GM18858 (cell line): ENCODE results near the gene FLT4.

ENCODE experiments used
- ATAC-seq: cut with Tn5 transposase; IDR thresholded peaks from one replicate; pipeline ENCODE4 v1.9.1; 2021; ENCODE audit not compliant: unreplicated experiment

Gene FLT4

DNA sequence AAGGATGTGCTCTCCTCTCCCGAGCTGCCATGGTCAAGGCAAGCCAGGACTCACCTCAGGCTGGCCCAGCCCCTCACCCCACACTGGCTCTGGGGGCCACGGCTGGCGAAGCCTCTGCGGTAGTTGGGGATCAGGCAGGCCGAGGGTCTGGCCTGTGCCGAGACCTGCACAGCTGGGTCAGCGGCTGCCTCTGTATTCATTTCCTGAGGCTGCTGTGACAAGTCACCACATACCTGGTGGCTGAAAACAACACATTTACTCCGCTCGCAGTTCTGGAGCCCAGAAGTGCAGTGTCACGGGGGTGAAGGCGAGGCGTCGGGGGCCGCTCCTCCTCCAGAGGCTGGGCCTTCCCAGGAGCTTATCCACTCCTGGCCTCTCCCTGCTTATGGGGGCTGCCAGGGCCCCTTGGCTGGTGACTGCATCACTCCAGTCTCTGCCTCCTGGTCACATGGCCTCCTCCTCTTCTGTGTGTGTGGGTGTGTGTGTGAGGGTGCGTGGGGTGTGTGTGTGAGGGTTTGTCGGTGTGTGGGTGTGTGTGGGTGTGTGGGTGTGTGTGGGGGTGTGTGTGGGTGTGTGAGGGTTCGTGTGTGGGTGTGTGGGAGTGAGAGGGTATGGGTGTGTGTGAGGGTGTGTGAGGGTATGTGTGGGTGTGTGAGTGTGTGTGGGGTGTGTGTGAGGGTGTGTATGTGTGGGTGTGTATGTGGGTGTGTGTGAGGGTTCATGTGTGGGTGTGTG, 54.9 kb downstream of the FLT4 start:
- ATAC-seq = no peak

DNA sequence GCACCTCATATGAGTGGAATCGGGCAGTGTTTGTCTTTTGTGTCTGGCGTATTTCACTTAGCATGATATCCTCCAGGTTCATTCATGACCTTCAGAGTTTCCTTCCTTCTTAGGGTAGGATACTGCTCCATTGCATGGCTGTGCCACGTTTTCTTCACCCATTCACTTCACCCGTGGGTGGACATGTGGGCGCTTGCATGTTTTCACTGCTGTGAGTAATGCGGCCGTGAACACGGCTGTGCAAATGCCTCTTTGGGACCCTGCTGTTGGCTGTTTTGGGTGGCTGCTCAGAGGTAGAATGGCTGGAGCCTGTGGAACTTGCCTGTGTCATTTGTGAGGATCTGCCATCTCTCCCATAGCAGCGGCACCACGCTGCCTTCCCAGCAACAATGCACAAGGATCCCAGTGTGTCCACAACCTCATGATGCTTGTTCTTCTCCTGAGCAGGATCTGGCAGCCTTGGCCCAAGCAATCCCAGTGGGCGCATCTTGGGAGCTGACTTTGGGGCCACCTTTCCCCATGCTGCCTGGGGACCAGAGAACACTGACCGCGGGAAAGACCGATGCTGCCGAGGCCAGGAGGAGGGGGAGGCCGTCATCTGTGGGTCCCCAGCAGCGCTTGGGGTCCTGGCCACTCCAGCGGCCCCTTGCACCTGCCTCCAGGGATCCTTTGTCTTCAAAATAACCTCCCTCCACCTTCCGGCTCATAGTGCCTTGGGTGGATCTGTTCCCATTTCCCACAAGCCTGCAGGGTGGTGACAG, 55.8 kb downstream of the FLT4 start:
- ATAC-seq = no peak

DNA sequence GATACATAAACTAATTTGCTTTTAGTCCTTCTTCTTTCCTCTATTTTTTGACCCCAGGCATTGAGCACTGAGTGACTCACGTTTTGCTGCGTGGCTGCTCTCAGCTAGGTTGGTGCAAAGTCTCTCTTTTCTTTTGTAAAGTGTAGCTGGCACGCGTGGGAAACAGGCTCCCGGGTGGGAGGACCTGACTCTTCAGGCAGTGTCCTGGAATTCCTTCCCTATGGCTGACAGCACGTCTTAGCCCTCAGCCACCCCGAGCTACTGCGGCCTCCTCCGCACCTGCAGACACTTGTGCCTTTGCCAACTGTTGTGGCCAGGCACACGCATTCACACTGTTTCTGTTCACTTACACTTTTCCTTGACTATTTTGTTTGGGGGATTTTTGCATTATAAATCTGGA, 57.2 kb downstream of the FLT4 start:
- ATAC-seq = no peak

DNA sequence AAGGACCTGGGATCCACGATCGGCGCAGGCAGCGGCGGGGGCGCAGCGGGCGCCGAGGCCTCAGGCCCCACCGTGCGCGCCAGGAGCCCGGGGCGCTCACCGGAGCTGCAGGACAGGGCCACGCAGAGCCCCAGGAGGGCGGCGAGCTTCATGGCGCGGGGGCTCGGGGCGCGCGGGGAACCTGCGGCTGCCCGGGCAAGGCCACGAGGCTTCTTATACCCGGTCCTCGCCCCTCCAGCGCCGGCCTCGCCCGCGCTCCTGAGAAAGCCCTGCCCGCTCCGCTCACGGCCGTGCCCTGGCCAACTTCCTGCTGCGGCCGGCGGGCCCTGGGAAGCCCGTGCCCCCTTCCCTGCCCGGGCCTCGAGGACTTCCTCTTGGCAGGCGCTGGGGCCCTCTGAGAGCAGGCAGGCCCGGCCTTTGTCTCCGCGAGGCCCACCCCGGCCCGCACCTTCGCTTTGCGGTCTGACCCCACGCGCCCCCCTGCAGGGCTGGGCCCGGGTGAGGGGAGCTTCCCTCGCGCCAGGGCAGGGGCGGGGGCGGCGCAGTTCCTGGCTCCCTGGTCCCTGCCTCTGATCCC, 58.0 kb downstream of the FLT4 start, which contains the start of gene SCGB3A1:
Gene SCGB3A1 (minus strand): TSS at position 189 of the 577 bp plus-strand sequence. CDS start 37 bp downstream, at position 152.
- no peak for ATAC-seq

DNA sequence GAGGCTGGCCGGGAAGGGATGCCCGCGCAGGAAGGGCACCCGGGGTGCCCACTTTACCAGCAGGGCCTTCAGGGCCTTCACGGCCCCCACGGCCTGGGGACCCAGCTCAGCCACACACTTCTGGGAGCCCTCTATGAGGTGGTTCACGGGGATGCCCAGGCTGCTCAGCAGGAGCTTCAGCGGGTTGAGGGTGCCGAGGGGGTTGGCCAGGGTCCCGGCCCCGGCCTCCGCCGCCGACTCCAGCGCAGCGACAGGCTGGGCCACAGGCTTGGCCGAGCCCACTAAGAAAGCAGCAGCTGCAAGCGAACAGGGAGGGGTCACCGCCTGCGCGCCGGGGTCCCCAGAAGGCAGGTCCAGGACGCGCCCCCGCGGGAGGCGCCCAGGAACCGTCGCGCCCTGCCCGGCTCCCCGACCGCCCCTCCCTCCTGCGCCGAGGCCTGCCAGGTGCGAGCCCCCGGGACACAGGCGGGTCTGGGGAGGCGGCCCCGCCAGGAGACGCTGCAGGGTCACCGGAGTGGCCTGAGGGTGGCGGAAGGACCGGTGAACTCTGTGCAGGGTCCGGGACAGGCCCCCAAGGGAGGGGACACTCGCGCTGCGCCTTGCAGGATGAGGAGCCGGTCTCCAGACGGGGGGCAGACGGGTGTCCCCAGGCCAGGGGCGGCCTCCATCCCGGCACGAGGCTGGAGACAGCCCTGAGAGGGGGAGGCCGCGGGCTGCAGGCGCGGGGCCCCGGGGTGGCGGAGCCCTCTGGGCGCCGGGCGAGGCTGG, 58.7 kb downstream of the FLT4 start:
- ATAC-seq = no peak

DNA sequence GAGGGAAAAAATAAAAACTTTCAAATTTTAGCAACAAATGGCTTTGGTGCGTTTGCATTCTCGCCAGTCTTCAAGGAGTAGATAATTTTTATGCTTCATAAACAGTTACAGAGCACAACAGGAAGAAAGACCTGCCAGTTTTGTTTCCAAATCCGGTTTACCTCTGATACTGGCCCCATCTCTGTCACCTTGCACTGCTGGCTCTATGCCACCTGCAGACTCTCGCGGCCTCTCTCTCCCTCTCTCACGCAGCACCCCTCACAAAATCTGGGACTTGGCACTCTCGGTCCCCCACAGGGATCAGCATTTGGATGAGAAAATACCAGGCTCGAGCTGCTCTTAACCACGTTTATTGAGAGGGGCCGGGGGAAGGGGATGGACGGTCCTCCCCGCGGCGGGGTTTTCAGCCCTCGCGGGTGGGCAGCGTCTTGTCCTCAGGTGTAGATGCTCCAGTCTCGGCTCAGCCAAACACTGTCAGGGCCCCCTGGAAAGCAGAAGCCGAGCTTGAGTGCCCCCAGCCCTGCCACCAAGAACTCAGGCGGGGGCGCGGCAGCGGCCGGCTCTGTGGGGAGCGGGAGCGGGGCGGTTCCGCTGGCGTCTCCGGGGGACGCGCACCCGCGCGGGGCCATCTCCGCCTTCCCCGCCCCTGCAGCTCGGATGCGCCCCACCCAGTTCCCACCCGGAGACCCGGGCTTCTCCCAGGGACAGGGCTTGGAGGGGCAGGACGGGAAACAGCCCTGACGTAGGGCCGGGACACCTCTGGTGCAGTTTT, 59.4 kb downstream of the FLT4 start:
- no peak for ATAC-seq

DNA sequence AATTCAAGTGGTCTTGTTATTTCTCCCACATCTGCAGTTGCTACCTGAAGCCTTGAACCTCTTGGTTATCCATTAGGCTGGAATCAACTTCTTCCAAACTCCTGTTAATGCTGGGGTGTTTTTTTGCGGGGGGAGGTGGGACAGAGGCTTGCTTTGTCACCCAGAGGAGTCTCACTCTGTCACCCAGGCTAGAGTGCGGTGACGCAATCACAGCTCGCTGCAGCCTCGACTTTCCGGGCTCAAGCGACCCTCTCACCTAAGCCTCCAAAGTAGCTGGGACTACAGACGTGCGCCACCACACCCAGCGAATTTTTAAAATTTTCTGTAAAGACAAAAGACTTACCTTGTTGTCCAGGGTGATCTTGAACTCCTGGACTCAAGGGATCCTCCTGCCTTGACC, 62.5 kb downstream of the FLT4 start:
- ATAC-seq = no peak

DNA sequence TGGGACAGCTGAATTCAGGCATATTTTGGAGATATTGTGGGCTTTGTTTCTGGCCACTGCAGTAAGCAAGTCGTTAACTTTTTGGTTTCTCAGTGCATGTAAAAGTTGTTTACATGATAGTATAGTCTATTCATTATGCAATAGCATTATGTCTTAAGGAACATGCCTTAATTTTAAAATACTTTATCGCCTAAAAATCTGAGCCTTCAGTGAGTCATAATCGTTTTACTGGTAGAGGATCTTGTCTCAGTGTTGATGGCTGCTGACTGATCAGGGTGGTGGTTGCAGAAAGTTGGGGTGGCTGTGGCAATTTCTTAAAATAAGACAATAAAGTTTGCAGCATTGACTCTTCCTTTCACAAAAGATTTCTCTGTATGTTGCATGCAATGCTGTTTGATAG, 63.2 kb downstream of the FLT4 start:
- ATAC-seq = no peak

DNA sequence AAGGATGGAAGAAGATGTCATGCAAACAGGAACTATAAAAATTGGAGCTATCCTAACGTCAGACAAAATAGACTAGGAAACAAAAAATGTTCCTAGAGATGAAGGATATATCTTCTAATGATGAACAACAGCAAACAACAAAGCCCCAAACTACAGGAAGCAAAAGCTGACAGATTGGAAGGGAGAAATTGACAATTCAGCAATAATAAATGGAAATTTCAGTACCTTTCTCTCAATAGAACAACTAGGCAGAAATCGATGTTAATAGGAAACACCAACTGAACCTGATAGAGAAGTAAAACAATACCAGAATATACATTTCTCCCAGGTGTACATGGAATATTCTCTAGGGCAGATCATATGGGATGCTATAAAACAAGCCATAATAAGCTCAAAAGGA, 65.7 kb downstream of the FLT4 start:
- no peak for ATAC-seq

DNA sequence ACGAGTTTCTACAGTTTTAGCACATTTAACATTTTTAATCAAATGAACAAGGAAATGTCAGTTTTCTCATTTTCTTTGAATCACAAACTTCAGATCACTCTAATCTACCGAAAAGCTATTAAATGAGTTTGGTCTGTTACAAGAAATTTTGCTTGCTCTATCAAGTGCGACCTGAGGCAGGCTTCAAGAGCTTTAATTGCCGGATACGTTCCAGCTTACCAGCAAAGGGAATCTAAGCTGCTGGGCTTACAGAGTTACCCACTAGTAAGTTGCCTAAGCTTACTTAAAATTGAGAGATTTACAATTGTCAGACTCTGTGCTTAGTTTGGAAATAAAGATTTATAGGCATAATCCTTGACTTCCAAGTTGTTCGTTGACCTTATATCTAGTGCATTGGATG, 68.7 kb downstream of the FLT4 start:
- ATAC-seq = no peak

DNA sequence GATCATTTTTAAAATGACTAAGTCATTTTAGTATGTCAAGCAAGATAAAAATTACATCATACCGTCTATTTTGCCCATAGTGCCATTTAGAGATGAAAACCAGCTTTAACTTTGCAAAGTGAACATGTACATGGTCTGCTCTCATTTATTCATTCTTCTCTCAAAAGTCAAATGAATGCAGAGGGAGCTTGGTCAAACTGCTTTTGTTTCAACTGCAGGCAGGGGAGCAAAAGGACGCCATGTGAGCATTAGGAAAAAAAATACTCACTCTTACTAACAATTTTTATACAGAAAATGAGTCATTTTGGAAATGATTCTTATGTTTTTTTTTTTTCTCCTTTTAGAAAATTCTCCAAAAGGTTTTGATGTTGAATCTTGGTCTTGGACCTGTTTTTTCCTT, 73.8 kb downstream of the FLT4 start:
- ATAC-seq = no peak

DNA sequence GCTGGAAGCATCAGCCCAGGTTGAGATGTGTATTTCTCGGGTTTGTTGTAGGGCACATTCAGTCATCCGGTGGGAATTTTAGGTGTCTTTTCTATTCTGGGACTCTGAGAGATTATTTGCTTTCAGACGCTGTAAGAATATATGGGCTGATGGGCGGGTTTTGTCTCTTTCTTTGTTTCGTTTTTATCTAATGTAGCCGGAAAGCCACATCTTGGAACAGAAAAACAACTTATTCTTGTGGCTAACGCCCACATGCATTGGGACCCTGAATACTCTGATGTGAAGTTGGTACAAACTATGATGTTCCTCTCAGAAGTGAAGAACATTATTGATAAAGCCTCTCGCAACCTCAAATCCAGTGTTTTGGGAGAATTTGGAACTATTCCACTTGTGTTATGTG, 80.5 kb downstream of the FLT4 start:
- ATAC-seq = no peak

DNA sequence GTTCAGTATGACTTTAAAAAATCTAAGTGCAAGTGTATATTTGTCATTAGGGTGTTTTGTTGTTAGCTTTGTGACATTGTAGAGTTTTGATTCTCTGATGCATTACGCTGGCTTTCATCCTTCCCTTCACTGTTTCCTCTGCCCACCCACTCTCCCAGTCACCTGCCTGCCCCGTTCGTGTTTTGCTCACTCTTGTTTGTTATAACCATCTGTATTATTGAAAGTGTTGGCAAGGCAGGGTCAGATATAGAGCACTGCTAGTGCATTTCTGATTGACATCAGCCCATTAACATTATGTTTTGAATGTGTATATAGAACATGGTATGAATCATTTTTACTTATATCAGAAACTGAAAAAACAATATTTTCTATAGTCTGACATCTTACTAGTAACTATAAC, 85.4 kb downstream of the FLT4 start:
- no peak for ATAC-seq

DNA sequence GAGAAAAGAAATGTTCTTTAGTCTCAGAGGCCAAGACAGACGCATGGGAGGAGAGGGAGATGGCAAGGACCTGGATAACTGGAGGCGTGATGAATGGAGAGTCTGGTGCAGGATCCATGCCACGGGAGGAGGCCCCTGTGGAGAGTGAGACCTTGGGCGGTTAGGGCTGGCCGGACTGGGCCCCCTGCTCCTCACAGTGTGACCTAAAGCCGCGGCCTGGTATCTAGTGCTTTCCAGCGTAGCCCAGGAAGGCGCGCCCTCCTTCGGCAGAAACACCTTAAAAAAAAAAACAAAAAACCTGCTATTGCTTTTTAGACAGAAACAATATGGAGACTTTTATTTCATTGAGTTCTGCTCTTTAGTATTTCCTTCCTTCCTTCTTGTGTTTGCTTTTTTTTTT, 91.2 kb downstream of the FLT4 start:
- ATAC-seq = no peak

DNA sequence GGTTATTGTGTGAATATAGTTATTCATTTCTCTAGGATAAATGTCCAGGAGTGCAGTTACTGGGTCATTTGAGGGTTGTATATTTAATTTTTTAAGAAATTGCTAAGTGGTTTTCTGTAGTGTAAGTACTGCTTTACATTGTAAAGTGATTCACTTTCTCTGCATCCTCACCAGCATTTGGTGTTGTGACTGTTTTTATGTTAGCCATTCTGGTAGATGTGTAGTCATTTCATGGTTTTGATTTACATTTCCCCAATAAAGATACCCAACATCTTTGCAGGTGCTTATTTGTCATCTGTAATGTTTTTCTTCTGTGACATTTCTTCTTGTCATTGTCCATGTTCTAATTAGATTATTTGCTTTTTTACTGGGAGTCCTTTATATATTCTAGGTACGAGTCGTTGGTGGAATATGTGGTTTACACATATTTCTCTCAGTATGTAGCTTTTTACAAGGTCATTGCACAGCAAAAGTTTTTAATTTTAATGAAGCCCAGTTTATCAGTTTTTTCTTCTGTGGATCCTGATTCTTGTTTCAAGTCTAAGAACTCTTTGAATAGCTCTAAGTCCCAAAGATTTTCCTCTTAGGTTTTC, 92.1 kb downstream of the FLT4 start:
- no peak for ATAC-seq

DNA sequence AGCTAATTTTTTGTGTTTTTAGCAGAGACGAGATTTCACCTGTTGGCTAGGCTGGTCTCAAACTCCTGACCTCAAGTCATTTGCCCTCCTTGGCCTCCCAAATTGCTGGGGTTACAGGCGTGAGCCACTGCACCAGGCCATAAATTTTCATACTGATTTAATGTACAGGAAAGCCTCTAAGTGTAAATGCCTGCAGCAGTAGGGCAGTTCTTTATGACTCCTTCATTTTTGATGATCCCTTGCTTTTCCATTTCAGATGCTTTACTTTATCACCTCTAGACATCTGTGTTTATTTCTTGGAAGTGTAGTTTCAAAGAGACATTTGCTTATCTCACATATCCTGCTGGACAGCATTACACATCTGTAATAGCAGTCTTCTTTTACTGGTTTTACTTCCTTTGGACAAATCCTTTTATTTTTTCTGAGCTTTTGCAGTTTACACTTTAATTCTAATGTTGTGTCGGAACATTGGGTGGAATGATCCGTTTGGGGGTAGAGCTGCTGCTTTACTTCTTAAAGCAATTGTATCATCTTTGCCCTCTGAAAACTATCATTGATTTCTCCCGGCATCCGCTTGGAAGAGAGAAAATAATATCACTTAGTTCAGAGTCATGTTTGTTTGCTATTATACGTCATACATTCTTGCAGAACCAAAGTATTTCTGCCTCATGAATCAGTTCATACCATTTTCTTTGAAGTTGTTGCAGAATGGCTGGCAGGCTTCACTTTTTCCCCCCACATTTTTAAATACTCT, 94.1 kb downstream of the FLT4 start:
- ATAC-seq = no peak

DNA sequence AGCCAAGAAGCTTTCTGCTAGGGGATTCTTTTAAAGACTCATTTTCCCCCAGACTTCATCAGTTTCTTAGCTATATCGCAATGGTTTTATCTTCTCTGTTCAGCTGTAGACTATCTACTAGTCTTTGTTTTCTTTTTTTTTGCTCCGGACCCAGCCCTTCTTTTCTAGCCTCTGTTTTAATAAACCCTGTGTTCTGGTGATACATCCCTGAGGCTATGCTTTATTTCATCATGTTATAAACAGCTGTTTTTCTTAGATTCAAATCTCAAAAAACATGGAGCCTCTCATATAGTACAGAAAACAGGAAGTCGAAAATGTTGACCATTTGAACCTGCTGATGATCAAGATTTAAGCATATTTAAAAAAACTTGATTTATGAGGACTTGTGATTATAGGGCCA, 95.9 kb downstream of the FLT4 start:
- no peak for ATAC-seq
